Motor neuron (in vitro differentiated cells): ENCODE measurements around the gene SORL1. TPM values are rescaled to one million over a fixed set of nuclear protein-coding genes. Genes with fewer than 3 reads are reported as not detected.
"Not testable (repeated sequence)": the region's sequence is repeated elsewhere in the genome, so short reads cannot be mapped to it uniquely, and the experiment has no call there.

Experiments
- ATAC-seq, 8 experiments: fragments of 200-7000 bp; cut with Tn5 transposase; replicated peaks in 6 of 8; 2 replicates each; pipeline ENCODE4 v1.8.0; 2021; ENCODE audit warnings: mild to moderate bottlenecking in 8 of 8, moderate library complexity in 8 of 8
- H3K27ac ChIP-seq, 2 donors: fragments of 250-450 bp; sonication (Bioruptor Pico); 2 replicates each; pipeline ENCODE4 v1.9.0; 2021; ENCODE audit warnings: antibody characterized with exemption in 2 of 2, mild to moderate bottlenecking in 2 of 2, moderate library complexity in 1 of 2
- H3K4me1 ChIP-seq, 2 donors: fragments of 250-450 bp; sonication (Bioruptor Pico); replicated peaks in 1 of 2; 2 replicates each; pipeline ENCODE4 v1.6.1; 2021; ENCODE audit warnings: antibody characterized with exemption in 2 of 2, mild to moderate bottlenecking in 2 of 2, moderate library complexity in 1 of 2
- H3K4me3 ChIP-seq, 5 donors: fragments of 250-450 bp; sonication (Bioruptor Pico); 2 replicates each; pipeline ENCODE4 v1.9.0; 2021; ENCODE audit warnings: antibody characterized with exemption in 5 of 5, mild to moderate bottlenecking in 5 of 5, moderate library complexity in 4 of 5
- WGBS, 10 experiments: fragments of 450-650 bp; shearing (Covaris generic); methylation state at CpG; one replicate each; pipeline ENCODE4 v1.0.0; 2022; 5-methylcytosine and 5-hydroxymethylcytosine counted together
- in situ Hi-C, 9 experiments: fragments of 400-800 bp; cut with MboI; loops; one replicate each; pipeline ENCODE4 v1.15.0; 2021; ENCODE audit warnings: low sequenced_read_pairs in 9 of 9, low pct_unique_long_range_greater_than_20kb in 2 of 9; ENCODE audit not compliant: unreplicated experiment in 9 of 9
- total RNA-seq, 8 experiments: library from RNA; unstranded; fragments of 300-600 nt; gene quantifications; 2 replicates each; pipeline versions ENCODE4 v1.2.3 to v1.2.4, GENCODE V29; 2022

The SORL1 gene, protein sequence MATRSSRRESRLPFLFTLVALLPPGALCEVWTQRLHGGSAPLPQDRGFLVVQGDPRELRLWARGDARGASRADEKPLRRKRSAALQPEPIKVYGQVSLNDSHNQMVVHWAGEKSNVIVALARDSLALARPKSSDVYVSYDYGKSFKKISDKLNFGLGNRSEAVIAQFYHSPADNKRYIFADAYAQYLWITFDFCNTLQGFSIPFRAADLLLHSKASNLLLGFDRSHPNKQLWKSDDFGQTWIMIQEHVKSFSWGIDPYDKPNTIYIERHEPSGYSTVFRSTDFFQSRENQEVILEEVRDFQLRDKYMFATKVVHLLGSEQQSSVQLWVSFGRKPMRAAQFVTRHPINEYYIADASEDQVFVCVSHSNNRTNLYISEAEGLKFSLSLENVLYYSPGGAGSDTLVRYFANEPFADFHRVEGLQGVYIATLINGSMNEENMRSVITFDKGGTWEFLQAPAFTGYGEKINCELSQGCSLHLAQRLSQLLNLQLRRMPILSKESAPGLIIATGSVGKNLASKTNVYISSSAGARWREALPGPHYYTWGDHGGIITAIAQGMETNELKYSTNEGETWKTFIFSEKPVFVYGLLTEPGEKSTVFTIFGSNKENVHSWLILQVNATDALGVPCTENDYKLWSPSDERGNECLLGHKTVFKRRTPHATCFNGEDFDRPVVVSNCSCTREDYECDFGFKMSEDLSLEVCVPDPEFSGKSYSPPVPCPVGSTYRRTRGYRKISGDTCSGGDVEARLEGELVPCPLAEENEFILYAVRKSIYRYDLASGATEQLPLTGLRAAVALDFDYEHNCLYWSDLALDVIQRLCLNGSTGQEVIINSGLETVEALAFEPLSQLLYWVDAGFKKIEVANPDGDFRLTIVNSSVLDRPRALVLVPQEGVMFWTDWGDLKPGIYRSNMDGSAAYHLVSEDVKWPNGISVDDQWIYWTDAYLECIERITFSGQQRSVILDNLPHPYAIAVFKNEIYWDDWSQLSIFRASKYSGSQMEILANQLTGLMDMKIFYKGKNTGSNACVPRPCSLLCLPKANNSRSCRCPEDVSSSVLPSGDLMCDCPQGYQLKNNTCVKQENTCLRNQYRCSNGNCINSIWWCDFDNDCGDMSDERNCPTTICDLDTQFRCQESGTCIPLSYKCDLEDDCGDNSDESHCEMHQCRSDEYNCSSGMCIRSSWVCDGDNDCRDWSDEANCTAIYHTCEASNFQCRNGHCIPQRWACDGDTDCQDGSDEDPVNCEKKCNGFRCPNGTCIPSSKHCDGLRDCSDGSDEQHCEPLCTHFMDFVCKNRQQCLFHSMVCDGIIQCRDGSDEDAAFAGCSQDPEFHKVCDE (N-terminal part only)
- 10 to 100 TPM in 5 of 8 experiments, 1 to 10 TPM in 2, under 1 TPM in 1; 0.36 to 39.4 (median 21.8) TPM for total RNA-seq

DNA sequence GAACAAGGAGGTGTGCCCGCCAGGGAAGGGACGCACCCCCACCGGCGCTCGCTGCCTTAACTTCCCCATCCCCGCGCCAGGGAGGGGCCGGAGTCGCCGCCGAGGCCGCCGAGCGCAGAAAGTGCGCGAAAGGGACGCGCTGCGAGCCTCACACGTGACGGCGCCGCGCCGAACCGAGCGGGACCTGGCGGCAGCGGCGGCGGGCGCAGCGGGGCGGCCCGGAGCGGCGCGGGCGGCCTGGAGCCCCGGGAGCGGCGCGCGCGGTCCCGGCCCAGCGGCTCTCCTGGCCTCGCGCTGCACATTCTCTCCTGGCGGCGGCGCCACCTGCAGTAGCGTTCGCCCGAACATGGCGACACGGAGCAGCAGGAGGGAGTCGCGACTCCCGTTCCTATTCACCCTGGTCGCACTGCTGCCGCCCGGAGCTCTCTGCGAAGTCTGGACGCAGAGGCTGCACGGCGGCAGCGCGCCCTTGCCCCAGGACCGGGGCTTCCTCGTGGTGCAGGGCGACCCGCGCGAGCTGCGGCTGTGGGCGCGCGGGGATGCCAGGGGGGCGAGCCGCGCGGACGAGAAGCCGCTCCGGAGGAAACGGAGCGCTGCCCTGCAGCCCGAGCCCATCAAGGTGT is at the start of gene SORL1:
TSS of gene SORL1 (plus strand) at position 329 of the 623 bp plus-strand sequence. CDS start at position 347, 18 bp downstream.
- in situ Hi-C loops = loop anchor here in 1 of 9 experiments (25.0 kb wide), 1 partner anchor 140 kb away; no protein-coding TSS in a partner anchor
- Histone ChIP-seq H3K4me1 (peaks cover 8 to 29% of the 10 kb centered on the region in 2 donors), H3K27ac (peak within 1 kb of the TSS; percentile 43 to 62), H3K4me3 (peak within 1 kb of the TSS; percentile 79 to 88 (median 81))
- 0 to 2% (median 0%) methylated on average over 2 to 35 of the region's 89 CpGs; no CpG with 5 or more reads in 7 of the 10 experiments for WGBS, 10 experiments
- ATAC-seq = peak; percentile 95 to 98 (median 96)

DNA sequence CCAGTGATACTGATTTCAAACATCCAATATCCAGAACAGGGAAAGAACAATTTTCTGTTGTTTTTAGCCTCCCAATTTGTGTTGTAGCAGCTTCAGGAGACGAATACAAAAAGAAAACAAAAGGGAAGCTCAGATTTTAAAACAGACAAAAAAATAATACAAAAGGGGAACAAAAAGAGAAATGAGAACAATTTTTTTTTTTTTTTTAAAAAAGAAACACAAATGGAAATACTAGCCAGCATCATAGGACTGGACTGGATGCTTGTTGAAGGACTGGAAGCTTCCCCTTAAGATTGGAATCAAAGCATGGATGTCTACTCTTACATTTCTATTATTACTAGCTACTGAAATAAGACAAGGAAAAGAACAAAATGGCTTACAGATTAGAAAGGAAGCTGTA is 46.5 kb upstream of the SORL1 start:
- ATAC-seq = no peak
- no peak overlapping the region for H3K27ac ChIP-seq
- 14 to 100% (median 86%) methylated on average over 1 of the region's 1 CpG; no CpG with 5 or more reads in 1 of the 10 experiments for WGBS, 10 experiments
- no peaks in the 10 kb centered on the region for H3K4me1 ChIP-seq
- in situ Hi-C loops = no loop called here
- no peak overlapping the region for H3K4me3 ChIP-seq

- Histone ChIP-seq H3K4me1 (no peaks in the 10 kb centered on the region), H3K27ac (no peak overlapping the region), H3K4me3 (no peak overlapping the region)
- in situ Hi-C loops = no loop called here
- WGBS, 10 experiments = 61 to 100% (median 80%) methylated on average over 1 to 2 of the region's 2 CpGs; no CpG with 5 or more reads in 3 of the 10 experiments
- no peak for ATAC-seq
Observed at GRCh38 chr11:121406291-121406690, 45.8 kb upstream of the SORL1 start.

DNA sequence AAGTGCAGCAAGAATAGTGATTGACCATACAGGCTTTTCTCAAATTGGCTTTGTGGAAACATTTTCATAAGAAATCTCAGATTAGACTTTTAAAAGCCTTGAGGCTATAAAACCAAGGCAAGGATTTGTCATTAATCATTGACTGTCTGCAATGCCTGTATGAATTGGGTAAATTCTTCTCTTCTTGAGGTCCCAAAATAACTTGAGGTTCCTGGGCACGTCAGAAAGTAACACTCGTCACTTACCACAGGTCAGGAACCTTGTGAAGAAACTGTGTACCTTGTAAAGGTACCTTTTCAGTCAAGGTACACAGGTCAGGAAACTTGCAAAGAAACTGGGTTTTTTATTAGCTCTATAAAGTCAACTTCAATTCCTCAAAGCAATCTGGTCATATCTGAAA is 43.3 kb upstream of the SORL1 start:
- no peaks in the 10 kb centered on the region for H3K4me1 ChIP-seq
- 37 to 100% (median 89%) methylated on average over 1 to 2 of the region's 2 CpGs; no CpG with 5 or more reads in 3 of the 10 experiments for WGBS, 10 experiments
- no peak overlapping the region for H3K27ac ChIP-seq
- no peak overlapping the region for H3K4me3 ChIP-seq
- ATAC-seq = no peak
- in situ Hi-C loops = no loop called here

- ATAC-seq, H3K4me3 ChIP-seq, H3K27ac ChIP-seq, H3K4me1 ChIP-seq, in situ Hi-C loops: not testable (repeated sequence)
- WGBS, 10 experiments = 75 to 100% (median 100%) methylated on average over 1 to 2 of the region's 2 CpGs; no CpG with 5 or more reads in 1 of the 10 experiments
Observed at GRCh38 chr11:121410041-121410440, 42.1 kb upstream of the SORL1 start.

- ATAC-seq, in situ Hi-C loops, H3K4me3 ChIP-seq, H3K27ac ChIP-seq, H3K4me1 ChIP-seq: not testable (repeated sequence)
Observed at GRCh38 chr11:121411330-121411729, 40.8 kb upstream of the SORL1 start.

GRCh38 chr11:121412000-121412587 is 40.0 kb upstream of the SORL1 start:
- Histone ChIP-seq H3K4me3 (no peak overlapping the region), H3K27ac (no peak overlapping the region), H3K4me1 (no peaks in the 10 kb centered on the region)
- no peak for ATAC-seq
- WGBS, 10 experiments = 71 to 100% (median 90%) methylated on average over 2 to 4 of the region's 4 CpGs; no CpG with 5 or more reads in 3 of the 10 experiments
- in situ Hi-C loops = no loop called here

DNA sequence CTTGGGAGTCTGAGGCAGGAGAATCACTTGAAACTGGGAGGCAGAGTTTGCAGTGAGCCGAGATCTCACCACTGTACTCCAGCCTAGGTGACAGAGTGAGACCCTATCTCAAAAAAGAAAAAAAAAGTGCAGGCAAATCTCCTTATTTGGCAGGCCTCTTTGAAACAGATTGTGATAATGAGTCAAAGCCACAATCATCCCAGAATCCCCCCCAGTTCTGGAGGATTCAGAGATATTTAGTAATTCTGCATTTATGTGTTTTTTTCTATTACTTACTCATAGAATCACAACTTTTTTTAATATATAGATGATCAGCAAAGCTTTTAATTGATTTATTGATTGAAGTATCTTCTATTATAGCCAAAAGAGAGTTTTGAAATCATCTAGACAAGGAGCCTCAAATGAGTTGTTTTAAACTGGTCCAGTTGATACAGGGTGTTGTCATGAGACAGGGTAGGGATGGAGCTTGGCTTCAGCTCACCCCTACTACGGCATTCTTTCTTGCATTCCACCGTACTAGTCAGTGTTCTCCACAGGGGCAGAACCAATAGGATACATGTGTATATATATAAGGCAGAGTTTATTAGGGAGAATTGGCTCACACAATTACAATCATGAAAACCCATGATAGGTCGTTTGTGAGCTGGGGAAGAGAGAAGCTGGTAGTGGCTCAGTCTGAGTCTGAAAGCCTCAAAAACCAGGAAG is 39.3 kb upstream of the SORL1 start:
- Histone ChIP-seq H3K4me3 (no peak overlapping the region), H3K4me1 (no peaks in the 10 kb centered on the region), H3K27ac (no peak overlapping the region)
- in situ Hi-C loops = no loop called here
- 17 to 93% (median 75%) methylated on average over 1 to 4 of the region's 4 CpGs; no CpG with 5 or more reads in 1 of the 10 experiments for WGBS, 10 experiments
- no peak for ATAC-seq

GRCh38 chr11:121414141-121414913 is 37.8 kb upstream of the SORL1 start:
- no peak overlapping the region for H3K27ac ChIP-seq
- in situ Hi-C loops = no loop called here
- no peak for ATAC-seq
- no peaks in the 10 kb centered on the region for H3K4me1 ChIP-seq
- WGBS, 10 experiments = 79 to 100% (median 96%) methylated on average over 2 of the region's 2 CpGs; no CpG with 5 or more reads in 4 of the 10 experiments
- H3K4me3 ChIP-seq = no peak overlapping the region

DNA sequence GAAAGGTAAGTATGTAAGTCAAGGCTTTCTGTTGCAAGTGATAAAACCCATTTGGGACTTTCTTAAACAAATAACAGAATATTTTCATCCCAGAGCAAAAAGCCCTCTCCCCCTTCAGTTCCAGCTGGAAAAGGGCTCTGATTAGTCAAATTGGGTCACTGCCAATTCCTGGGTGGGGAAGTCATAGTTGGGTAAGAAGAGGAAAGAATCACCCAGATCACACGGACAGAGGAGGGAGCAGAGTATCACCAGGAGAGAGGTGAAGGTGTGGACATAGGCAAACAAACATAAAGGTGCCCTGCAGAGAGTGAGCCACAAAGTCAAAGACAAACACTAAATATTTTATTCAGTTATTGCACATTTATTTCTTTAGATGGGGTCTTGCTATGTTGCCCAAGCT is 36.3 kb upstream of the SORL1 start:
- Histone ChIP-seq H3K4me1 (no peaks in the 10 kb centered on the region), H3K27ac (no peak overlapping the region), H3K4me3 (no peak overlapping the region)
- in situ Hi-C loops = no loop called here
- WGBS, 10 experiments = 0 to 80% (median 25%) methylated on average over 1 of the region's 1 CpG; no CpG with 5 or more reads in 6 of the 10 experiments
- no peak for ATAC-seq

- WGBS, 10 experiments = 10 to 100% (median 52%) methylated on average over 1 to 6 of the region's 7 CpGs; no CpG with 5 or more reads in 3 of the 10 experiments
- in situ Hi-C loops = no loop called here
- H3K4me1 ChIP-seq = no peaks in the 10 kb centered on the region
- no peak overlapping the region for H3K4me3 ChIP-seq
- ATAC-seq = peak in 4 of 8 experiments; percentile 42 to 69 (median 54)
- no peak overlapping the region for H3K27ac ChIP-seq
Observed at GRCh38 chr11:121417055-121417551, 35.0 kb upstream of the SORL1 start.
